GM23338 (cell line): Measurements from ENCODE around the gene CHKB. TPM values are rescaled to one million over a fixed set of nuclear protein-coding genes. Genes with fewer than 3 reads are reported as not detected.

Experiments
- ATAC-seq: fragments of 200-7000 bp; cut with Tn5 transposase; 3 replicates; pipeline ENCODE4 v1.9.1; 2020
- DNase-seq: peaks from one replicate; pipeline ENCODE4 v3.0.0-alpha.2; 2015; ENCODE audit warnings: low spot score
- H2AFZ ChIP-seq: fragments of 200-600 bp; sonication (generic); 2 replicates; pipeline ENCODE4 v1.8.0; 2016; ENCODE audit warnings: antibody characterized with exemption, mild to moderate bottlenecking, moderate library complexity
- H3F3A ChIP-seq: fragments of 200-600 bp; sonication (generic); replicated peaks from 2 replicates; pipeline ENCODE4 v1.8.0; 2017; ENCODE audit warnings: antibody characterized with exemption, mixed run types, low read depth
- H3K27ac ChIP-seq: fragments of 200-600 bp; sonication (generic); 2 replicates; pipeline ENCODE4 v1.6.1; 2016; ENCODE audit warnings: low read depth
- H3K27me3 ChIP-seq: fragments of 200-600 bp; sonication (generic); 2 replicates; pipeline ENCODE4 v1.8.0; 2016; ENCODE audit warnings: mild to moderate bottlenecking, mixed run types, moderate library complexity; ENCODE audit not compliant: insufficient read depth
- H3K36me3 ChIP-seq: fragments of 200-600 bp; sonication (generic); 2 replicates; pipeline ENCODE4 v1.8.0; 2016; ENCODE audit warnings: mild to moderate bottlenecking; ENCODE audit not compliant: insufficient read depth
- H3K4me1 ChIP-seq: fragments of 200-600 bp; sonication (generic); 2 replicates; pipeline ENCODE4 v1.8.0; 2016; ENCODE audit warnings: mild to moderate bottlenecking, moderate library complexity; ENCODE audit not compliant: insufficient read depth
- H3K4me2 ChIP-seq: fragments of 200-600 bp; sonication (generic); 2 replicates; pipeline ENCODE4 v1.7.1; 2017; ENCODE audit warnings: mixed run types
- H3K4me3 ChIP-seq: fragments of 200-600 bp; sonication (generic); 2 replicates; pipeline ENCODE4 v1.6.1; 2016; ENCODE audit warnings: mixed run types
- H3K79me2 ChIP-seq: fragments of 200-600 bp; sonication (generic); replicated peaks from 2 replicates; pipeline ENCODE4 v1.8.0; 2017; ENCODE audit warnings: mild to moderate bottlenecking; ENCODE audit not compliant: insufficient read depth
- H3K9me2 ChIP-seq: fragments of 200-600 bp; sonication (generic); 2 replicates; pipeline ENCODE4 v1.8.0; 2017; ENCODE audit not compliant: insufficient read depth
- H4K20me1 ChIP-seq: fragments of 200-600 bp; sonication (generic); replicated peaks from 2 replicates; pipeline ENCODE4 v1.8.0; 2017; ENCODE audit warnings: mild to moderate bottlenecking; ENCODE audit not compliant: insufficient read depth
- H3K27ac Mint-ChIP-seq: 2 replicates; pipeline ENCODE4 v1.8.0; 2020; ENCODE audit warnings: inconsistent platforms, mild to moderate bottlenecking, moderate library complexity, mixed read lengths
- H3K27me3 Mint-ChIP-seq: 3 replicates; pipeline ENCODE4 v1.8.0; 2022; ENCODE audit warnings: low read depth, mild to moderate bottlenecking, moderate library complexity, mixed read lengths, inconsistent platforms; ENCODE audit not compliant: insufficient read depth, poor library complexity
- H3K36me3 Mint-ChIP-seq: 3 replicates; pipeline ENCODE4 v1.8.0; 2021; ENCODE audit warnings: low read depth, mild to moderate bottlenecking, inconsistent platforms, moderate library complexity, mixed read lengths
- H3K4me1 Mint-ChIP-seq: 3 replicates; pipeline ENCODE4 v1.8.0; 2020; ENCODE audit warnings: mild to moderate bottlenecking, inconsistent platforms, mixed read lengths
- H3K4me3 Mint-ChIP-seq: 3 replicates; pipeline ENCODE4 v1.8.0; 2021; ENCODE audit warnings: moderate library complexity, mild to moderate bottlenecking, inconsistent platforms, mixed read lengths
- H3K9me3 Mint-ChIP-seq: 3 replicates; pipeline ENCODE4 v1.8.0; 2020; ENCODE audit warnings: moderate library complexity, mild to moderate bottlenecking, inconsistent platforms, mixed read lengths
- CREB1 ChIP-seq: fragments of 250-450 bp; sonication (Bioruptor Pico); IDR thresholded peaks from 2 replicates; pipeline ENCODE4 v1.5.0; 2020; ENCODE audit warnings: low read depth, mild to moderate bottlenecking, moderate library complexity
- CTCF ChIP-seq, 2 experiments: fragments of 200-600 bp in 1 of 2; sonication (generic) in 1 of 2; conservative IDR thresholded peaks; 2 replicates each; pipeline versions ENCODE4 v1.5.1 to v1.6.1; 2016 to 2017; ENCODE audit warnings: antibody characterized with exemption in 2 of 2, low read depth in 2 of 2, mild to moderate bottlenecking in 2 of 2, moderate library complexity in 1 of 2
- ETS1 ChIP-seq: IDR thresholded peaks from 2 replicates; pipeline ENCODE4 v1.6.1; 2016; ENCODE audit warnings: antibody characterized with exemption
- EZH2phosphoT487 ChIP-seq: fragments of 200-600 bp; sonication (generic); IDR thresholded peaks from one replicate; pipeline ENCODE4 v1.8.1; 2018; ENCODE audit warnings: antibody characterized with exemption; ENCODE audit not compliant: unreplicated experiment
- JUNB ChIP-seq: IDR thresholded peaks from one replicate; pipeline ENCODE4 v1.6.1; 2016; ENCODE audit warnings: antibody characterized with exemption; ENCODE audit not compliant: unreplicated experiment
- POLR2AphosphoS5 ChIP-seq: IDR thresholded peaks from 2 replicates; pipeline ENCODE4 v1.6.1; 2016; ENCODE audit warnings: antibody characterized with exemption, low read depth
- REST ChIP-seq: IDR thresholded peaks from one replicate; pipeline ENCODE4 v1.6.1; 2018; ENCODE audit warnings: antibody characterized with exemption; ENCODE audit not compliant: unreplicated experiment
- STAT1 ChIP-seq: IDR thresholded peaks from one replicate; pipeline ENCODE4 v1.6.1; 2016; ENCODE audit warnings: antibody characterized with exemption; ENCODE audit not compliant: unreplicated experiment
- ZNF114 ChIP-seq: fragments of 250-450 bp; sonication (Bioruptor Pico); IDR thresholded peaks from 2 replicates; pipeline ENCODE4 v1.5.0; 2020; ENCODE audit warnings: mild to moderate bottlenecking, moderate library complexity
- ZNF331 ChIP-seq: fragments of 250-450 bp; sonication (Bioruptor Pico); IDR thresholded peaks from 2 replicates; pipeline ENCODE4 v1.5.0; 2020; ENCODE audit warnings: low read depth, mild to moderate bottlenecking, moderate library complexity
- polyA plus RNA-seq: library from polyadenylated mRNA; unstranded; fragments of >200 nt; fragmentation: Nextera tagmentation; extraction: Ambion mirVana; gene quantifications from 2 replicates; pipeline ENCODE4 v1.2.1, GENCODE V29; 2016
- total RNA-seq: library from RNA; depleted of rRNA; stranded (reverse); fragments of >200 nt; shearing (Covaris generic); gene quantifications from 2 replicates; pipeline ENCODE4 v1.2.3, GENCODE V29; 2014

The CHKB gene
- total and polyA plus RNA-seq, 2 experiments from 2014 or later = 51.2 to 61.6 TPM

GRCh38 chr22:50576070-50576469, 6.6 kb downstream of the CHKB start:
- Histone ChIP-seq H3K4me3 (no peak overlapping the region), H3K27ac (no peak overlapping the region), H3K36me3 (no peaks in the 10 kb centered on the region), H3K9me2 (no peaks in the 10 kb centered on the region), H3K79me2 (no peaks in the 10 kb centered on the region), H3K27me3 (no peaks in the 10 kb centered on the region), H3K4me1 (no peaks in the 10 kb centered on the region), H3K4me2 (no peak overlapping the region), H2AFZ (no peak overlapping the region), H4K20me1 (peaks cover 2% of the 10 kb centered on the region; the same call in 1 of the 2 replicates), H3F3A (no peaks in the 10 kb centered on the region; the same call in 1 of the 2 replicates)
- H3K4me3 Mint-ChIP-seq = no peak overlapping the region
- DNase-seq (peak; percentile 78), ATAC-seq (peak; percentile 46)
- peaks cover 23% of the 10 kb centered on the region for H3K36me3 Mint-ChIP-seq
- TF ChIP-seq CTCF (conservative IDR thresholded peaks at IDR 0.05; ENCODE audit: low read depth in 2 of 2) (peak; percentile 54 to 84), JUNB (no peak)
- H3K27me3 Mint-ChIP-seq = peaks cover 7% of the 10 kb centered on the region
- no peak overlapping the region for H3K27ac Mint-ChIP-seq
- no peaks in the 10 kb centered on the region for H3K4me1 Mint-ChIP-seq
- no peaks in the 10 kb centered on the region for H3K9me3 Mint-ChIP-seq

- Histone ChIP-seq H3K4me1 (no peaks in the 10 kb centered on the region), H3K79me2 (no peaks in the 10 kb centered on the region), H3K9me2 (no peaks in the 10 kb centered on the region), H3F3A (no peaks in the 10 kb centered on the region; the same call in 1 of the 2 replicates), H3K4me2 (no peak overlapping the region), H3K4me3 (no peak overlapping the region), H2AFZ (no peak overlapping the region), H4K20me1 (no peaks in the 10 kb centered on the region; the same call in 1 of the 2 replicates), H3K36me3 (no peaks in the 10 kb centered on the region), H3K27me3 (no peaks in the 10 kb centered on the region), H3K27ac (no peak overlapping the region)
- ATAC-seq = no peak
- H3K9me3 Mint-ChIP-seq = no peaks in the 10 kb centered on the region
- no peak for DNase-seq
- H3K27me3 Mint-ChIP-seq = peaks cover 7% of the 10 kb centered on the region
- H3K36me3 Mint-ChIP-seq = peaks cover 29% of the 10 kb centered on the region
- H3K27ac Mint-ChIP-seq = no peak overlapping the region
- H3K4me3 Mint-ChIP-seq = no peak overlapping the region
- no peaks in the 10 kb centered on the region for H3K4me1 Mint-ChIP-seq
- TF ChIP-seq REST (no peak), STAT1 (no peak), CREB1 (no peak), ETS1 (no peak), ZNF331 (CRISPR knock-in tag) (no peak), ZNF114 (CRISPR knock-in tag) (no peak), POLR2AphosphoS5 (no peak), EZH2phosphoT487 (no peak)
Measured at GRCh38 chr22:50575426-50575941, 7.2 kb downstream of the CHKB start.
